Nephron (organoid): Measurements from ENCODE around the gene SIGLEC7.

Source experiments
- H3K27ac Mint-ChIP-seq, 3 experiments: 2 replicates each; pipeline ENCODE4 v1.8.0; 2020; ENCODE audit warnings: mixed read lengths in 3 of 3, mild to moderate bottlenecking in 2 of 3, moderate library complexity in 1 of 3
- H3K27me3 Mint-ChIP-seq: 2 replicates; pipeline ENCODE4 v1.8.0; 2021; ENCODE audit warnings: low read depth, mild to moderate bottlenecking, moderate library complexity, mixed read lengths
- H3K36me3 Mint-ChIP-seq: 2 replicates; pipeline ENCODE4 v1.8.0; 2020; ENCODE audit warnings: low read depth, mixed read lengths
- H3K4me1 Mint-ChIP-seq: 2 replicates; pipeline ENCODE4 v1.8.0; 2020; ENCODE audit warnings: mixed read lengths
- H3K4me3 Mint-ChIP-seq, 3 experiments: 2 replicates each; pipeline ENCODE4 v1.8.0; 2020; ENCODE audit warnings: mild to moderate bottlenecking in 3 of 3, mixed read lengths in 3 of 3, moderate library complexity in 2 of 3
- H3K9me3 Mint-ChIP-seq: 2 replicates; pipeline ENCODE4 v1.8.0; 2020; ENCODE audit warnings: mixed read lengths
- TF ChIP-seq, protein P1 (sequence below), 3 experiments: fragments of 200-600 bp; sonication (generic); IDR thresholded peaks; one replicate each; pipeline ENCODE4 v1.5.0; 2021; ENCODE audit warnings: antibody characterized with exemption in 3 of 3; ENCODE audit not compliant: unreplicated experiment in 3 of 3

SIGLEC7 gene

DNA sequence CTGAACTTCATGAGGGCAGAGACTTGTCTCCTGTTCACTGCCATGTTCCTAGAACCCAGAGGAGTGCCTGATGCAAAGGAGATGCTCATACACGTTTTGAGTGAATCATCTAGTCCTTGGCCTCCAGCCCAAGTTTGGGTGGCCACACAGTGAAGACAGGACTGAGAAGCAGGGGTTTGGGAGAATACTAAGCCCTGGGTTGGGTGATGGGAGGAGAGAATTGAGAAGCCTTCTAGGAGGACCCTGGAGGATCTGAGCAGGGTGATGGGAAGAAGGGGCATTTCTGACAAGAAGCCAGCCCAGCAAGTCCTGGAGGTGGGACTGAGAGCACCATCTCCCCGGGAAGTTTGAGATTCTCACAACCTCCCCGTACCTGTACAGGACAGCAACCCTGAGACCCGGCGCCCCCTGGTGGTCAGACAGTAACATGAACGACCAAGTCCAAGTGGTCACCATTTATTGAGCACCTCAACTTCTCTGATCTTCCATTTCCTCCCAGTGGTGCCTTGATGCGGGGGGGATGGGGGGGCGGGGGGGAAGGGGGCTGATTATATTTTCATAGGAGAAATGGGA, 44.8 kb upstream of the SIGLEC7 start:
- Mint-ChIP-seq H3K4me1 (no peaks in the 10 kb centered on the region), H3K4me3 (no peak overlapping the region), H3K27ac (no peak overlapping the region), H3K27me3 (no peaks in the 10 kb centered on the region), H3K36me3 (peaks cover 7% of the 10 kb centered on the region), H3K9me3 (no peaks in the 10 kb centered on the region)
- TF ChIP-seq, protein P1, sequence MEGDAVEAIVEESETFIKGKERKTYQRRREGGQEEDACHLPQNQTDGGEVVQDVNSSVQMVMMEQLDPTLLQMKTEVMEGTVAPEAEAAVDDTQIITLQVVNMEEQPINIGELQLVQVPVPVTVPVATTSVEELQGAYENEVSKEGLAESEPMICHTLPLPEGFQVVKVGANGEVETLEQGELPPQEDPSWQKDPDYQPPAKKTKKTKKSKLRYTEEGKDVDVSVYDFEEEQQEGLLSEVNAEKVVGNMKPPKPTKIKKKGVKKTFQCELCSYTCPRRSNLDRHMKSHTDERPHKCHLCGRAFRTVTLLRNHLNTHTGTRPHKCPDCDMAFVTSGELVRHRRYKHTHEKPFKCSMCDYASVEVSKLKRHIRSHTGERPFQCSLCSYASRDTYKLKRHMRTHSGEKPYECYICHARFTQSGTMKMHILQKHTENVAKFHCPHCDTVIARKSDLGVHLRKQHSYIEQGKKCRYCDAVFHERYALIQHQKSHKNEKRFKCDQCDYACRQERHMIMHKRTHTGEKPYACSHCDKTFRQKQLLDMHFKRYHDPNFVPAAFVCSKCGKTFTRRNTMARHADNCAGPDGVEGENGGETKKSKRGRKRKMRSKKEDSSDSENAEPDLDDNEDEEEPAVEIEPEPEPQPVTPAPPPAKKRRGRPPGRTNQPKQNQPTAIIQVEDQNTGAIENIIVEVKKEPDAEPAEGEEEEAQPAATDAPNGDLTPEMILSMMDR (IDR thresholded peaks at IDR 0.05; ENCODE audit: unreplicated experiment in 3 of 3) = peak; percentile 47 to 52 (median 48)

DNA sequence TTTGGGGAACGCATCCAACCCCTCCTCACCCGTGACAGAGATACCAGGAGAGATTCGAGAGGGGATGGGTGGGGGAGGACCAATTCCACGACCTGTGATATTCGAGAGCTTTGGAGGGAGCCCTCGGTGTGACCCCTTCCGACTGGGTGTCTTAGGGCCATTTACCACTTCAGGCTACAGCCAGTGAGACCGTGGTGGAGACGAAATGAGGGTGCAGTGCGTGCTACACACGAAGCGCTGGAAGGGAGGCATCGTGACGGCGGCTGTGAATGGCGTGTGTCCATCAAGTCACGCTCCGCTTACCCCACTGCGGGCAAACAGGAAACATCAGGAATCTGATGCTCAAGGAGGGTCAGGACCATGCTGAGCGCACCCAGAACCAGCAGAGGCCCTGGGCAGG, 44.3 kb upstream of the SIGLEC7 start:
- TF ChIP-seq, protein P1 (IDR thresholded peaks at IDR 0.05; ENCODE audit: unreplicated experiment in 3 of 3) = no peak
- H3K4me3 Mint-ChIP-seq = no peak overlapping the region
- H3K27ac Mint-ChIP-seq = no peak overlapping the region
- H3K9me3 Mint-ChIP-seq = no peaks in the 10 kb centered on the region
- no peaks in the 10 kb centered on the region for H3K27me3 Mint-ChIP-seq
- peaks cover 7% of the 10 kb centered on the region for H3K36me3 Mint-ChIP-seq
- no peaks in the 10 kb centered on the region for H3K4me1 Mint-ChIP-seq

DNA sequence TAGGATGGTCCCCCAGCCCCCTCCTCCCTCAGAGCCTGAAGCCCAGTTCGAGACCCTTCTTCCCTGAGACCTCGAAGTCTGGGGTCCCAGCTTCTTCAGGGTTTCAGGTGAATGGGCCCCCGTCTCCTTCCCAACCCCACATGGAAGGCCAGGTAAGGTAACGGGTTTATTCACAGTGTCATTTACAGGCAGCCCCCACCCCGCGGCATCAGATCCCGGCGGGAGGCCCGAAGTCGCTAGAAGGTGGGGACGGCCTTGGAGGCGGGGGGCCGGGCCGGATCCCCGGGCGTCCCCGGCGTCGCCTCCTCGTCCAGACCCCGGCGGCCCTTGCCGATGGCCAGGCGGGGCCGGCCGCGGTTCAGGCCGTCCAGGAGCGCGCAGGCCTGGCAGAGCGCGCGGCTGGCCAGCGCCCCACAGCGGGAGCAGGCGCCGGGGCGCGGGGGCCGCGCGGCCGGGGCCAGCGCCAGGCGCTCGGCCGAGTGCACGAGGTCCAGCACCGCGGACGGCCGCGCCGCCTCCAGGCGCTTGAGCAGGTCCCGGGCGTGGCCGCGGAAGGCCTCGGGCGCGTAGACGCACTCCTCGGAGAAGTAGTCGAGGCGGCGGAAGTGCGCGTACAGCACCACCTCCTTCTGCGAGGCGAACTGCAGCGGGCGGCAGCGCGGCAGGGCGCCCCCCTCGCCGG, 43.6 kb upstream of the SIGLEC7 start:
- Mint-ChIP-seq H3K9me3 (no peaks in the 10 kb centered on the region), H3K36me3 (peaks cover 10% of the 10 kb centered on the region), H3K4me3 (no peak overlapping the region), H3K27ac (no peak overlapping the region), H3K27me3 (no peaks in the 10 kb centered on the region), H3K4me1 (no peaks in the 10 kb centered on the region)
- TF ChIP-seq, protein P1 (IDR thresholded peaks at IDR 0.05; ENCODE audit: unreplicated experiment in 3 of 3) = no peak

DNA sequence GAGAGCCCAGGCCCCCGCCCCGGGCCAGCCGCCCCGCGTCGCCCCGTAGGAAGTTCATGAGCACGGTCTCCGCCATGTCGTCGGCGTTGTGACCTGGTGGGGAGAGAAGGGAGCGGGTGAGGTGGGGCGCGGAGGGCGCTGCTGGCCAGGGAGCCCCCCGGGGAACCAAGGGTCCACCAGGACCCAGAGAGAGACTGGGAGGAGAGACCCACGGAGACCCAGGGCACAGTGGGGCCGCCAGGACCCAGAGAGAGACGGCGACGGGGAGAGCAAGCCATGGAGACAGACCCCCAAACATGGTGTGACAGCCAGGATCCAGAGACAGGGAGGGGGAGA, 43.1 kb upstream of the SIGLEC7 start:
- H3K4me1 Mint-ChIP-seq = no peaks in the 10 kb centered on the region
- H3K27ac Mint-ChIP-seq = no peak overlapping the region
- H3K36me3 Mint-ChIP-seq = peaks cover 12% of the 10 kb centered on the region
- no peaks in the 10 kb centered on the region for H3K27me3 Mint-ChIP-seq
- TF ChIP-seq, protein P1 (IDR thresholded peaks at IDR 0.05; ENCODE audit: unreplicated experiment in 3 of 3) = no peak
- no peaks in the 10 kb centered on the region for H3K9me3 Mint-ChIP-seq
- H3K4me3 Mint-ChIP-seq = no peak overlapping the region

DNA sequence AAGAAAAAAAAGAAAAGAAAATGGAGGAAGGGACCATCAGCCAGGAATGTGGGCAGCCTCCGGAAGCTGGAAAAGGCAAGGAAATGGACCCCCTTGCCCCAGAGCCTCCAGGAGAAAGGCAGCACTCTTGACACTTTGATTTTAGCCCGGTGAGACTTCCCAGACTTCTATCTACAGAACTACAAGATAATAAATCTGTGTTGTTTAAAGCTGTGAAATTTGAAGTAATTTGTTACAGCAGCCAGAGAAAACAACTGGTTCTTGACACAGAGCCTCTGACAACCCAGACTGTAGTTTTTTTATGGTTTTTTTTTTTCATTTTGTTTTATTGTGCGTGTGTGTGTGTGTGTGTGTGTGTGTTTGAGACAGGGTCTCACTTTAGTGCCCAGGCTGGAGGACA, 41.5 kb upstream of the SIGLEC7 start:
- Mint-ChIP-seq H3K36me3 (peaks cover 18% of the 10 kb centered on the region), H3K27me3 (peaks cover 3% of the 10 kb centered on the region), H3K27ac (no peak overlapping the region), H3K4me1 (no peaks in the 10 kb centered on the region), H3K9me3 (no peaks in the 10 kb centered on the region), H3K4me3 (no peak overlapping the region)
- TF ChIP-seq, protein P1 (IDR thresholded peaks at IDR 0.05; ENCODE audit: unreplicated experiment in 3 of 3) = no peak
